ENCODE data around the gene ULK3.
"Not testable (repeated sequence)": the region's sequence is repeated elsewhere in the genome, so short reads cannot be mapped to it uniquely, and the experiment has no call there.

Gene ULK3, protein sequence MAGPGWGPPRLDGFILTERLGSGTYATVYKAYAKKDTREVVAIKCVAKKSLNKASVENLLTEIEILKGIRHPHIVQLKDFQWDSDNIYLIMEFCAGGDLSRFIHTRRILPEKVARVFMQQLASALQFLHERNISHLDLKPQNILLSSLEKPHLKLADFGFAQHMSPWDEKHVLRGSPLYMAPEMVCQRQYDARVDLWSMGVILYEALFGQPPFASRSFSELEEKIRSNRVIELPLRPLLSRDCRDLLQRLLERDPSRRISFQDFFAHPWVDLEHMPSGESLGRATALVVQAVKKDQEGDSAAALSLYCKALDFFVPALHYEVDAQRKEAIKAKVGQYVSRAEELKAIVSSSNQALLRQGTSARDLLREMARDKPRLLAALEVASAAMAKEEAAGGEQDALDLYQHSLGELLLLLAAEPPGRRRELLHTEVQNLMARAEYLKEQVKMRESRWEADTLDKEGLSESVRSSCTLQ

DNA sequence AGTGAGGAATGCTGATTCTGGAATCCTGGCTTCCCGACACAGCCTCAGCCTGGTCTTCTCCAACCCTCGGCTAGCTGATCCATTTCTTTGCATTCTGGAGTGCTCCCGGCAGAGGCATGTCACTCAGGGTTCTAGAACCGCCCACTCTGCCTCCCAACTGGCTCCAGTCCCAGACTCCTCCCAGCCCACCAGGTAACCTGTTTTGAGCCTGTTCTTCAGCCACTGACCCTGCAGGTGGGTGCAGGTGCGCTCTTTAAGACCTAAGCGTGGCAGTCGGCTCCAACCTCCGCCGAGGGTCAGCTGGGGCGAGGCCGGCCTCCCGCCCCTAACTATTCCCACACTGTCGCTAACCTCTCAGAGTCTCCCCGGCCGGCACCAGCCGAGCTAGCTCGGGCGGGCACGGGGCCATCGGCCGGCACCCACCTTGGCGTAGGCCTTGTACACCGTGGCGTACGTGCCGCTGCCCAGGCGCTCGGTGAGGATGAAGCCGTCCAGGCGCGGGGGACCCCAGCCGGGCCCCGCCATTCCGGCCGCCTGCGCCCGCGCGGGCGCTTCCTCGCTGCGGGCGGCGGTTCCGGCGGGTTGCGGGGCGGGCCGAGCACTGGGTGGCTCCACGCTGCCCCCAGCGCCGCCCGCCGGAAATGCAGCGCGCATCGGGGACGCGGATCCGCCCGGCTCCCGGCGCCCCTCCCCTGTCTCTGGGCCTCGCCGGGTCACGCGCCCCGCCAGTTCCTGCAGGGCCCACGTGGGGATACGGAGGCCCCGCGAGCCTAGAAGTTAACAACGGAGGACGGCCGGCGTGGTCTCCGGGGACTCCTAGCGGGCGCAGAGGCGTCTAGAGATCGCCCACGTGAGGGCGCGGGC lies at the start of gene ULK3:
Gene ULK3, minus strand, starts transcription at position 576 of the 864 bp plus-strand sequence. Its CDS starts 51 bp downstream, at position 525.
- peak; percentile 91 for DNase-seq (ENCODE audit: low spot score)

DNA sequence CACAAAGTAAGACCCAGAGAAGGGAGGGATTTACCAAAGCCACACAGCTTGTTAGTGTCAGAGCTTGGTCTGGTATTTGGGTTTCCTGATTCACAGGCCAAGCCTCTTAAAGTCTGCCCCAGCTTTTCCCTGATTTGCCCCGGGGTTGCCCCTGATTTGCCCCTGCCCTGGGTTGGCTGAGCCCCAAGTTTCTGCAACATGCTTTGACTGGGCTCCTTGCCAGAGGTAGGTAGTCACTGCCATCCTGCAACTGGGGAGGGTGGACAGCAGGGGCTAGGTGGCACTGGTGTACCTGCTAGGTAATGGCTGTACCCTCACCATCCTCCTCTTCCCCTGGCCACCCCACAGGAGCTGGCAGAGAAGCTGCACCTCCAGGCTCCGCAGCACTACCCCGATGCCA lies 49.4 kb upstream of the ULK3 start:
- no peak for DNase-seq (ENCODE audit: low spot score)

DNA sequence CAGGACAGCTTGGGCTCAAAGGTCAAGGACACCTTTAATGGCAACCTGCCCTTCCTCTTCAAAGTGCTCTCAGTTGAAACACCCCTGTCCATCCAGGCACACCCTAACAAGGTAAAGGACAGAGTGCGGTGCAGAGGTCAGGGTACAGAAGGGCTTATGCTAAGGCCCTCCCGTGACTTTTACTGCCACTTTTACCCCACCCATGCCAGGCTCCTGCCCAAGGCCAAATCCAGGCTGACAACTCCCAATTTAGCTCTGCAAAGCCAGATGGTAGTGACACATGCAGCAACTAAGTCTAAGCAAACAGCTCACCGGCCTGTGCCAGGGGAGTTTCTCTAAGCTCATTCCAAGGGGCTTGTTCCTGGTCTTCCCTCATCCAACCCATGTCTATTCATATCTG lies 48.5 kb upstream of the ULK3 start:
- DNase-seq (ENCODE audit: low spot score), result no peak

DNA sequence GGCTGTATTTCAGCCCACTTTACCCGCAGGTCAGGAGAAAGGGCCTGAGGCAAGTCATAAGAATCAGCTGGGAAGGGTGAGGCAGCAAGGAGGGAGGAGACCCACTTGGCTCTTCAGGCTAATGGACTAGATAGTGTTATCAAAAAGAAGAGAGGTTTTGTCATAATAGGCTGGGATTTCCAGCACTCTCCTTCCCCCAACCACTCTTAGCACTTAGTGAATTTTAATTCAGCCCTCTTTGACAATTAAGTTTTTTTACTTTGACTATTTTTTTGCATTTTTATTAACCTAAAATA lies 47.7 kb upstream of the ULK3 start:
- DNase-seq (ENCODE audit: low spot score), result no peak

DNA sequence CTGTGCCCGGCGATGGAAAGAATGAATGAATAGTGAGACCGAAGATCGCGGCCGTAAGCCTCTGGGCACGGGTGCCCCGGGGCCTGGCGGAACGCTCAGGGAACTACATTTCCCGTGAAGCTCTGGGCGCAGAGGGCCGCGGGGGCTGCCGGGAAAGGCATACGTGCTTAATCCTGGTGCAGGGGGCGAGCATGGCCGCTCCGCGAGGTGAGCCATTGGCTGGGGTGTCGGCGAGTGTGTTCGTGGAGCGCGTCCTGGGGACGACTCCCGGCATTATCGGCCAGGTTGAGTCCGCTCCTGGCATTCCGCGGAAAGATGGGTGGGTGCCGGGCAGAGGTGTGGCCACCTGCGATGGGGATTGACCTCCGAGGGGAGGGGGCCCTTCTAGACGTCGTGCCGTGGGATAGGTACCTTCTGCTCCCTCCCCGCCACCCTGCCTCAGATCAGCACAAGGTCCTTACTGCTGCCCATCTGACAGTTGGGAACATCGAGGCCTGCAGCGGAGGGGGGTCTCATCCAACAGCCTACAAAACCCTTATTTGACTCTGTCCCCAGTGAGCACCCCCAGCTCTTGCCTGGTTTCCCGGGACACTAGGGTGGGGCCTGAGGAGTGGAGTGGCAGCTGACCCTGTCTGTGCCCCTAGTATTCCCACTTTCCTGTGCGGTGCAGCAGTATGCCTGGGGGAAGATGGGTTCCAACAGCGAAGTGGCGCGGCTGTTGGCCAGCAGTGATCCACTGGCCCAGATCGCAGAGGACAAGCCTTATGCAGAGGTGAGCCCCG lies 47.1 kb upstream of the ULK3 start, which contains the start of gene MPI:
Gene MPI, plus strand, starts transcription at position 160 of the 782 bp plus-strand sequence. Its CDS starts 32 bp downstream, at position 192.
- DNase-seq (ENCODE audit: low spot score), result peak; percentile 90

DNA sequence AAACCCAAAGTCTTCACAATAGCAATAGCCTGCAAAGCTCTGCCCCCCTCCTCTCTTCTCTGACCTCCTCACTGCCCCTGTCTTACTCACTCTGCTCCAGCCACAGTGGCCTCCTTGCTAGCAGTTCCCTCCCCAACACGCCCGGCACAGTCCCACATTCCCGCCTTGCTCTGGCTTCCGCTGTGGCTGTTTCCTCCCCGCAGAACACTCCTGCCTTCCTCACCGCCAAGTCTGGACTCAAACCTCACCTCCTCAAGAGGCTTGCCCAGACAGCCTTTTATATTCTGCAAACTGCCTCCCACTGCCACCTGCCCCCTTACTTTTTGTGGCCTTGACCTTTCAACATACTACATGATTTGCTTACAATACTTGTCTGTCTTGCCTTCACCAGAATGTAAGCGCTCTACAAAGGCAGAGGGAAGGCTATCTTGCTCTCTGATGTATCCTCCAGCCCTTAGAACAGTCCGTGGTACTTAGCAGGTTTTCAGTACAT lies 46.5 kb upstream of the ULK3 start:
- DNase-seq (ENCODE audit: low spot score), result peak; percentile 73

DNA sequence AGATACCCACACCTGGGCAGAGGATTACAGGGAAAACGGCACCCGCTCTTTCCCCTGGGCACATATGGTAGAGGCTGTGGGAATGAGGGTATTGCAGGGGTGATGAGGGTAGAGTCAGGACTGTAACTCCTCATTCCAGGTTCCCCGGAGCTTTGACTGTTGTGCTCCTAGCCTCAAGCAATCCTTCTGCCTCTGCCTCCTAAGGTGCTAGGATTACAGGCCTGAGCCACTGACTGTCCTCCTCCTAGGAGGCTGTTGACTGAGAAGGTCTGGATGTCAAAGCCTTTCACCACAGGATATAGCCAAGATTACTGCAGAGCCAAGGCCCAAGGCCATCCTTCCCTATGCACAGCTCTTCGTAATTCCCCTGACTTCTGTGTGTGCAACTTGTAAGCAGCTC lies 45.8 kb upstream of the ULK3 start:
- DNase-seq (ENCODE audit: low spot score), result no peak

DNA sequence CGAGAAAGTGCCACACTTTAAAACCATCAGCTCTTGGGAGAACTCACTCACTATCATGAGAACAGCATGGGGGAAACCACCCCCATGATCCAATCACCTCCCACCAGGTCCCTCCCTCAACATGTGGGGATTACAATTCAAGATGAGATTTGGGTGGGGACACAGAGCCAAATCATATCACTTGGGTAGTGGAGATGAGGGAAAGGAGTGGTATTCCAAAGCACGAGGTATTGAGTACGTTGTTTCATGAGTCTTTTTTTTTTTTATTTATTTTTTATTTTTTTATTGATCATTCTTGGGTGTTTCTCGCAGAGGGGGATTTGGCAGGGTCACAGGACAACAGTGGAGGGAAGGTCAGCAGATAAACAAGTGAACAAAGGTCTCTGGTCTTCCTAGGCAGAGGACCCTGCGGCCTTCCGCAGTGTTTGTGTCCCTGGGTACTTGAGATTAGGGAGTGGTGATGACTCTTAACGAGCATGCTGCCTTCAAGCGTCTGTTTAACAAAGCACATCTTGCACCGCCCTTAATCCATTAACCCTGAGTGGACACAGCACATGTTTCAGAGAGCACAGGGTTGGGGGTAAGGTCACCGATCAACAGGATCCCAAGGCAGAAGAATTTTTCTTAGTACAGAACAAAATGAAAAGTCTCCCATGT lies 44.7 kb upstream of the ULK3 start:
- DNase-seq (ENCODE audit: low spot score), result not testable (repeated sequence)

DNA sequence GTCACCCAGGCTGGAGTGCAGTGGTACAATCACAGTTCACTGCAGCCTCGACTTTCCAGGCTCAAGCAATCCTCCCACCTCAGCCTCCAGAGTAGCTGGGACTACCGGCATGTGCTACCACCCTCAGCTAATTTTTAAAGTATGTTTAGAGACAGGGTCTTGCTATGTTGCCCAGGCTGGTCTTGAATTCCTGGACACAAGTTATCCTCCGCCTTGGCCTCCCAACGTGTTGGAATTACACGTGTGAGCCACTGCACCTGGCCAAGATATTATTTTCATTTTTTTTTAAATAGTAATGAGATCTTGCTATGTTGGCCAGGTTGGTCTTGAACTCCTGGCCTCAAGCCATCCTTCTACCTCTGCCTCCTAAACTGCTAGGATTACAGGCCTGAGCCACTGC lies 42.5 kb upstream of the ULK3 start:
- DNase-seq (ENCODE audit: low spot score), result no peak

DNA sequence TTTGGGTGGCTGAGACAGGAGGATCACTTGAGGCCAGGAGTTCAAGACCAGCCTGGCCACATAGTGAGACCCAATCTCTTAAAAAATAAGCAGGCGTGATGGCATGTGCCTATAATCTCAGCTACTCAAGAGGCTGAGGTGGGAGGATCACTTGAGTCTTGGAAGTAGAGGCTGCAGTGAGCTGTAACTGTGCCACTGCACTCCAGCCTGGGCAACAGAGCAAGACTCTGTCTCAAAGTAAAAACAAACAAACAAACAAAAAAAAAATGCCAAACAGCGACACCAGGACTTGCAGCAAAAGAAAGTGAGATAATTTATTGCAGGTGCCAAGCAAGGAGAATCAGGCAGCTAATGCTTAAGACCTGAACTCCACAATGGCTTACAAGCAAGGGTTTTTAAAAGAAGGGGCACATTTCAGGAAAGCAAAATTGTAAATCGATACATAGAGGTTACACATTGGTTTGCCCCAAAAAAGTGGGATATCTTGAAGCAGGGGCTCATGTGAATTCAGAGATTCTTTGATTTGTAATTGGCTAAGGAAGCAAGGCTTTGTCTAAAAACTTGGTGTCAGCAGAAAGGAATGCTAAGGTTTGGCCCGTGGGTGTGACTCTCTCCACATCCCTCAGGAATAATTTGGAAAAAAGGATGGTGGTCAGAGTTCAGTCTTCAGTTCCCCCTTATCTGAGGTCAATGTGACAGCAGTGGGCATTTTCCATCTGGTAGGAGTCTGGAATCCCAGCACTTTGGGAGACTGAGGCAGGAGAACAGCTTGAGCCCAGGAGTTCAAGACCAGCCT lies 41.7 kb upstream of the ULK3 start:
- DNase-seq (ENCODE audit: low spot score), result no peak

DNA sequence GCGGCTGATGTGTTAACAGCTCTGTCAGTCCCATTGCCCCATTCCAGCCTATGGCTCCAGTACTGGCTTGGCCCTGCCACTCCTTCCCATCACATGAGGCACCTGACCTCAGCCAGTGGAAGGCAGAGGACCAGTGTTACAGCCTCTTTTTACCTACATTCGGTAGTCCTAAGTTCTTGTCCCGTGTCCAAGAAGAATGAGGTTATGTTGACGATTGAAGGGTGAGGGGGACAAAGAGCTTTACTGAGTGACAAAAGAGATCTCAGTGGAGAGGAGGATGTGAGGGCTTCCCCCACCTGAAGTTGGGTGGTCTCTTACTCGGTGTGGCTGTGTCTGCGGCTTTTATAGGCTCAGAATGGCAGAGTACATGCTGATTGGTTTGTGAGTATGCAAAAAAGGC lies 39.6 kb upstream of the ULK3 start:
- no peak for DNase-seq (ENCODE audit: low spot score)

DNA sequence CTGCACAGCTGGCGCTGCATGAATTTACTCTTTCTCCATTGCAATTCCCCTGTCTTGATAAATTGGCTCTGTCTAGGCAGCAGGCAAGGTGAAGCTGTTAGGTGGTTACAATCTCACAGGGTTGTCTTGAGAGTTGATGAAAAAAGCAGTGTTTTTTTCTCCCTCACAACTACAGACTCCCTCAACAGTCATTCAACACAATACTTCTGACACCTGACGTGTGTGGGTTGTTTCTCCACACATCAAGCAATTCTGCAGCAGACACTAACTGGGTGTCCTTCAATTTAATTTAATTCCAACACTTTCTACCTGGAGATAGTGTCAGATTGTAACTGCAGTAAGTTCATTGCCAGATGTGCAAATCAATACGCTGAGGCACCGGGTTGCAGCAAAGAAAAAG lies 35.3 kb upstream of the ULK3 start:
- no peak for DNase-seq (ENCODE audit: low spot score)

DNA sequence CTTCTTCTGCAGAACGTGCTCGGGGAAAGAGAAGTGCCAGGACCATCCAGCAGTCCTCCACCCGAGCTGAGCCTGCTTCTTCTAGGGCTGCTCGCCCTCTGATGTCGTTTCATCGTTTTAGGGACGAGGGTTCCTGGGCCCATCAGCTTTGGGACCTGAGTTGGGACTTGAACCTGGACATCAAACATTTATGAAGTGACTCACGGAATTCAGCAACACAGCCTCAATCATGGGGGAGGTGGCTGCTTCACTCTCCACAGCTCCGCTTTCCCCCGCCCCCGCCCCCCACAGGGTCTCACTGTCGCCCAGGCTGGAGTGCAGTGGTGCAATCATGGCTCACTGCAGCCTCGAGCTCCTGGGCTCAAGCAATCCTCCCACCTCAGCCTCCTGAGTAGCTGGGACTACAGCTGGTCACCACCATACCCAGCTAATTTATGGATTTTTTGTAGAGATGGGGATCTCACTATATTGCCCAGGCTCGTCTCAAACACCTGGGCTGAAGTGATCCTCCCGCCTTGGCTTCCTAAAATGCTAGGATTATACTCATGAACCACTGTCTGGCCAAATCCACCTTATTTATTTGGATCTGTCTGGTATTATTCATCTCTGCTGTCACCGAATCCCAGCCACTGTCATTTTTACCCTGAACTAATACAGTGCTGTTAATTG lies 30.9 kb upstream of the ULK3 start:
- no peak for DNase-seq (ENCODE audit: low spot score)

DNA sequence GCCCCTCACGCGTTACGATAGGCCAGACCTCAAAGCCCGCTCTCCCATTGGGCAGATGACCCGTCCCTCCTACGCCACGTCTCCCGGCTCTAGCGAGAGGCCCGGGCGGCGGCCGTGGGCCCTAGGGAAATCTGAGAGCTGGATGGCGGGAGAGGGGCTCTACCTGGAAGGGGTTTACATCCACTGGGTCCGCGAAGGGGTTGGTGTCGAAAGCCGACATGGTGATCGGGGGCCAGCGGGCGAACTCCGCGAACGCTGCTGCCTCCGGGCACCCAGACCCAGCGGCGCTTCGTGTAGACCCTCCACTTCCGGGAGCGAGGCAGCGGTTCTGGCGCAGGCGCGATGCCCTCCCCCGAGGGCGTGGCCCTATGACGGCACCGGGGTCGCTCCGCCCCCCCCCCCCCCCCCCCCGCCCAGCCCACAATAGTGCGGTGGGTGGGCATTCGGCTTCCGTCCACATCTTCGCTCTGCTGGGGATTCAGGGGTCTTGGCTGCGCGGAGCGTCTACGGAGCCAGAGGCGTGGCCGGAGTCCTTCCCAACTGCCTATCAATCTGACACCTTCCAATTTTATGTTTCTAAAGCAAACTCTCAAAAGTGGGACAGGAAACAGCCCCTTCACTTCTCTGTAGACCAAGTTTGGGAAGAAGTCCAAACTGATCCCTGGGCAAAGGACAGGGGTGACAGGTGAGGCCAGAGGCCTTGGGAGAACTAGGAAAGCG lies 30.2 kb upstream of the ULK3 start, which contains the start of gene SCAMP2:
Gene SCAMP2, minus strand, starts transcription at position 330 of the 720 bp plus-strand sequence. Its CDS starts 110 bp downstream, at position 220.
- peak; percentile 98 for DNase-seq (ENCODE audit: low spot score)

DNA sequence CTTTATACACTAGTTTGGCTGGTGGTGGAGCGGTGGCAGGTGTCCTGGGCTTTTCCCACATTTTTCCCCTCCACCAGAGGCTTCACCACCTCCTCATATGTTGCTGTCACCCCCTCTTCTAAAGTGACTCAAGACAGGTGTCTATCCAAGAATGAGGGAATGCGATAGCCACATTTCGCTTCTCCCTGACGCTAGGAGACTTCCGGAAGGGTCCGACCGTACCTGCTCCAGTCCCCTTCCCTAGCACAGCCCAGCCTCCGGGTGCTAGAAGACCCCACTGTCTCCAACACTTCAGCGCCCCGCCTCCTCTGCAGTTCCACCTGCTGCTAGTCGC lies 29.7 kb upstream of the ULK3 start:
- no peak for DNase-seq (ENCODE audit: low spot score)

DNA sequence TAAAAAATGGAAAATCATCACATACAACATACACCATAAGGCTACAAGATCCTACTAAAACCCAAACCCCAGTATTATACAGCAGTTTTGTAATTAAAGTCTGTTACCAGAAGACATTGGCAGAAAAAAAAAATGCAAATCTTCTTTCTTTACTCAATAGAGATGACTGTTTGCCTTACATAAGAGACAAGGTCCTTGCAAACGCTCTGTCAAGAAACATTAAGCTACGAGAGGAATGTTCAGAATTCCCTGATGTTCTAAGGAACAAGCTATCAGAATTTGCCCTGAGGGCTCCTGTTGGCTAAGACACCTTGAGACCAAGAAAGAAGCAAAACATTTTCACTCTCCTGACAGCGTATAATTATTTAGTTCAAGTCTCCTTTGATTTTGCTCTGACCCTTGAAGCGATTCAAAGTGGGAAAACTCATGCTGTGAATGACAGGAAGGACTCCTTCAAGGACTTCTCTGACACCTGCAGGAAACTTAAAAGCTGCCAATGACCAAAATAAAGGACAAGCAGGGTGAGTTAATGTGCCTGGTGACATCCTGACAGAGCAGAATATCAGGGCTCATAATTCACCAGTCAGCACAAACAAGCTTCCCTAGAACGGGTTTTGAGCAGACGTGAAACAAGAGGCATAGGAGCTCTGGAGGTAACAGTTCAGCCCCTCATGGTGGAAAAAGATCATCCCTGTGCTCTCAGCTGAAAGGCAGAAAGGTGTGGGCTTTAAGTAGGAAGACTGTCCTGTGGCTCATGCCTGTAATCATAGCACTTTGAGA lies 27.7 kb upstream of the ULK3 start:
- DNase-seq (ENCODE audit: low spot score), result no peak

DNA sequence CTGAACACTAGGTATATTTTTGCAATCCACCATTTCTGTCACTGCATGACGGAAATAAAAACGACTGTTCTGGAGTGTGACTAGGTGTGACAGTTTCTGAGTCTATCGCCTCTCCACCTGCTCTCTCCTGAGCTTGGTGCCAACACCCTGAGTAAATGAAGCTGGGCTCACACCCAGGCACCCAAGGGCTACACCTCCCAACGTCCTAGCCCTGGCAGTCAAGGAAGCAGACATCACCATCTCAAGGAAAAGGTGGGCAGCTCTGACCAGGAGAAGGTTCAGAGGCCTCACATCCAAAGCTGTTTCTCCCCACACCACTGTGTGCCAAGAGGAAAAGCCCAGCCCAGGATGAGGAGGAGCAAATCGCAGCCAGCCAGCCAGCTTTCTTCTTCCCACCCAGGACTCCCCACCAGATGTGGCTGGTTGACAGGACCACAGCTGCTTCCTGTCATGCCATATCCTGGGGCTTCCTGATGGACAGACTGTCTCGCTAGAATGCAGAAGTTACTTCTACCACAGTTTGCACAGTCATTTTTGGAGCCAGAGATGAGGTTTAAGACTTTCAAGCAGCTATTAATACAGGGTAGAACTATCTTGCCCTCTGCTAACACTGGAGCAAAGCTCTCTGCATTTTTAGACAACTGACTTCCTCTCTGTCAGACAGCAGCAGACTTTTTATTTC lies 26.9 kb upstream of the ULK3 start:
- DNase-seq (ENCODE audit: low spot score), result no peak

DNA sequence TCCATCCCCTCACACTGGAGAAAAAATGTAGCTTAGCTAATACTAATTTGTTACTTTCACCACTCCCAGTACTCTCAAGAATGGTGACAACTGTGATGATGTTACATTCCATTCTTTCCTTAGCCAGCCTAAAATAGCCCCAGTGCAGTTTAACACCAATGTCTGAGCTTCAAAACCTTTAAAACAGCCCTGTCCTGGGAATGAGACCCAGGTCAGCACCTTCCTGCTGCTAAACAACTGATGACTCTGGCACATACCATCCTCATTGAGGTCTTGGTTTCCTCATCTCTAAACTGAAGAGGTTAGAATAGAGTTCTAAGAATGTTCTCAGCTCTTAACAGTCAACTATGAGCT lies 26.4 kb upstream of the ULK3 start:
- no peak for DNase-seq (ENCODE audit: low spot score)
